Globus pallidus (tissue), 1 donor: Measurements from ENCODE around the gene CLEC19A.

Experiments used
- DNase-seq: peaks from one replicate; pipeline ENCODE4 v3.0.0-alpha.2; 2015; ENCODE audit warnings: low spot score

CLEC19A gene

DNA sequence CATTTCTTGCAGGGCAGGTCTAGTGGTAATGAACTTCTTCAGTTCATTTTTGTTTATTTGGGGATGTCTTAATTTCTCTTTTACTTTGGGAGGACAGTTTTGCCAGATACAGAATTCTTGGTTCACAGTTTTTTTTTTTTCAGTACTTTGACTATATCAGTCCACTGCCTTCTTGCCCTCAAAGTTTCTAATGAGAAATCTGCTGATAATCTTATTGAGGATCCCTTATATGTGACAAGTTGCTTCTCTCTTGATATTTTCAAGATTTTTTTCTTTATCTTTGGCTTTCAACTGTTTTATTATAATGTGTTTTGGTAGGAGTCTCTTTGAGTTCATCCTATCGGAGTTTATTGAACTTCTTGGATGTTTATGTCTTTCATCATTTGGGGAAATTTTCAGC is 42.8 kb downstream of the CLEC19A start:
- DNase-seq, result no peak

DNA sequence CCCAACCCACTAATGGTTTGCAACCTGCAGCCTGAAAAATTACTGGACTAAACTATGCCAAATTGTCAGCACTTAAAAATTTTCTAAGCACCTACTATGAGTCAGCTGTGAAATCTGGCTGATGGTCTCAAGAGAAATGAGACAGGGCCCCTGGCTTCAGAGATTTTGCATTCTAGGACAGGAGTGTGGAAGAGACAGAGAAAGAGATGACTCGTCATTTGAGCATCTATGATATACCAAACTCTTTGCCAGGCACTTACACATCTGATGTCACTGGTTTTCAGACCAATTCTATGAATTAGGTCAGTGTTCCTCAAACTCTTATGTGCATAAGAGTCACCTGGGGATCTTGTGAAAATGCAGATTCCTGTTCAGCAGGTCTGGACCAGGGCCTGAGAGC is 44.4 kb downstream of the CLEC19A start:
- DNase-seq, result no peak

DNA sequence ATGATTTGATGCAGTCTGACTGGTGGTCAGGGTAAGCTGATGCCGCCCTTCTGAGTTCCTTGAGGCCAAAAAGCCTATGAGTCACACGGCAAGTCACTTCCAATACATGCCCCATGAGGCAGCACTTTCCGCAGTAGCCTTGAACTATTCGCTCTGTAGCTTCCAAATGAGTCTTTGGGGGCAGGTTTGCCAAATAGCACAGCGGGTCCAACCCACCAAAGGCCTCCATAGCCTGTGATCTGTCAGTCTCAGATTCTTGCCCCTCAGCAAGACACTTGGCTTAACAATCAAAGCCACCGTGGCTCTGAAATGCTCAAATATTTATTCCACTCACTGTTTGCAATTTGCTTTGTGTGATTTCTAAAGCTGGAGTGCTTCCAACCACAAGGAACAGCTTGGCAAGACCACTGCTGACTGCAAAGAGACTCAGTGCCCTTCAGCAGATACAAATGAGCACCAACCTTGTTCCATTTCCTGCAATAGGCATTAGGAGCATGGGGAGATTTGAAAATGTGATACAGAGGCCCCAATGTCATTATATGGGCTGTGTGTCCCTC is 45.4 kb downstream of the CLEC19A start:
- peak; percentile 37 for DNase-seq

DNA sequence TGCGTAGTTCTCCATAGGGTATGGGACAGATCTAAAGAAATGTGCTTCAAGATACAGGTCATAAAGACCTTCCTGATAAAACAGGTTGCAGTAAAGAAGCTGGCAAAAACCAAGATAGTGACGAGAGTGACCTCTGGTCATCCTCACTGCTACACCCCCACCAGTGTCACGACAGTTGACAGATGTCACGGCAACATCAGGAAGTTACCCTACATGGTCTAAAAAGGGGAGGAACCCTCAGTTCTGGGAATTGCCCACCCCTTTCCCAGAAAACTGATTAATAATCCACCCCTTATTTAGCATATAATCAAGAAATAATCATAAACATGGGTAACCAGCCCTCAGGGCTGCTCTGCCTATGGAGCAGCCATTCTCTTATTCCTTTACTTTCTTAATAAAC is 46.3 kb downstream of the CLEC19A start:
- DNase-seq, result no peak

DNA sequence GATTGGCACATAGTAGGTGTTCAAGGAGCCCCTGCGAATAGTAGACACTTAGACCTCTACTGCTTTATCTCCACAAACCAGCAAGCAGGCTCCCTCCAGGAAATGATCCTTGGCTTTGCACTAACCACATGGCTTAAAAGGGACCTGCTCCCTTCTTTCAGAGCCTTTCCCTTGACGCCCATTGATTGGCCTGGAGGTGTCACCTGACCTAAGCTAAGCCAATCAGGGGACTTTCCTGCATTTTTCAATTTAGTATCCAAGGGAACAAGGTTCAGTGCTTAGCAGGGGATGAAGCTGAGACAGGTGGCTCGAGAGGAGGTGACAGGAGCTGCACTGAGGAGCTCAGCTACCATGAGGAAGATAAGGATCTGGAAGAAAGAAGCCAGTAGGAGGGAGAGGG is 52.8 kb downstream of the CLEC19A start:
- DNase-seq, result no peak

DNA sequence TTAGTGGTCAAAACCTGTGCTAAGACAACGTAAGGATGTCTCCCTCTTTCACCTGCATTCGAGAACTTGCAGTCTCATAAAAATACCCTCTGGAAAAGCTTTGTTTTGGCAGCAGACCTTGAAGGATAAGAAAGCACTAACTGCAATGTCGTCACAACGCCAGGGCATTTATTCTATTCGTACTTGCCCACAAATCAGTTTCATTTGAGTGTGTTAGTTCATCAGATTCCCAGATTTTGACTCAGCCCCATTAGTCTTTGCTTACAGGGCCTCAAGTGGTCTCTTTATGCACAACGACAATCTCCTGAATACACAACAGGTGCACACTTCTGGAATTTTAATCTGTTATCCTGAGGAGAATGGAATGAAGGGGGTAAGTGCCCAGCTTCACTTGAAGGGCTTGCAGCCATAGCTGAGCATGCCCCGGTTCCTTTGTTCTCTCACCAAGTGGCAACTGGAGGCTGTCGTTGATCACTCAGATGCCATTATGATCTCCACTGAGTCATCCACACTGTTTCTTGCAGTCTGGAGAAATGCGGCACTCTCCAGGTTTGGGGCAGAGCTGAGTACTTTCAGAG is 58.8 kb downstream of the CLEC19A start:
- no peak for DNase-seq

DNA sequence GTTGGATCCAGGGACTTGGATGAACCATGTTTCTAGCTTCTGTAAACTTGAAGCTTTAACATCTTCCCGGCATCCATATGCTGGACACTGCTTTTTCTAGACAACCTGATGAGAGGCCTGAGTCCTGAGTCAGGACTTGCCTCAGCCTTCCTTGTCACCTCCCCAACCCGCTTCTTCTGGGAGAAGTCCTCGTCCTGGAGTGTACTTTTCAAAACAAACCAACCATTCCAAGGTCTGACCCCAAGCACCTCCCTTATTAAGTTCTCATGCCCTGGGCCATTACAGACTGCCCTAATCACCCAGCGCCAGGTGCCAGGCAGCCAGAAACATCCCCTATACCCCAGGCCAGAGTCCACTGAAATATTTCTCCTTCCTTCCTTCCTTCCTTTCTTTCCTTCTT is 59.4 kb downstream of the CLEC19A start:
- no peak for DNase-seq

DNA sequence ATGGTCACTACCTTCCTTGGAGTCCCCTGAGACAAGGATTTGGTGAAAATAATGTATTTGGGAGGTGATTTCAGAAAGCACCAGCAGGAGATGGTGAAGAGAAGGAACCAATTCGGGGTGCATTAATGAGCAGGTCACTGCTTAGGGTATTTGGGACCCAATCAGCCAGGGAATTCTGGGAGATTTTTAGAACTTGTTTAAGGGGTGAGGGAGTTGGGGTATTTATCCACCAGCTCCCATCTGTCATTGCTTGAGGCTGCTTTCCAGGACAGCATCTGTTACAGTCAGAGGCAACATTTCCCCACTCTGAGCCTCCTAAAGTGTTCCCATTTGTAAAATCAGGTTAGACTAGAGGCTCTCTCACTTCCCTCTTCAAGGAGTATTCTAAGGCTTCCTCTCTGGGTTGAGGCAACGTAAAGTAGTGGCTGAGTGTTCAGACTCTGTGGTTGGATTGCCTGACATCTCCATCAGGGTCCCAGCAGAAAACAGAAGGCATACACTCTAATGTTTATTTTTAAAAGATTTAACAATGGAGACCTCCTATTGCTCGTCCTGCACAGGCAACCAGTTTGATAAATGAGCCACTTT is 60.9 kb downstream of the CLEC19A start:
- no peak for DNase-seq

DNA sequence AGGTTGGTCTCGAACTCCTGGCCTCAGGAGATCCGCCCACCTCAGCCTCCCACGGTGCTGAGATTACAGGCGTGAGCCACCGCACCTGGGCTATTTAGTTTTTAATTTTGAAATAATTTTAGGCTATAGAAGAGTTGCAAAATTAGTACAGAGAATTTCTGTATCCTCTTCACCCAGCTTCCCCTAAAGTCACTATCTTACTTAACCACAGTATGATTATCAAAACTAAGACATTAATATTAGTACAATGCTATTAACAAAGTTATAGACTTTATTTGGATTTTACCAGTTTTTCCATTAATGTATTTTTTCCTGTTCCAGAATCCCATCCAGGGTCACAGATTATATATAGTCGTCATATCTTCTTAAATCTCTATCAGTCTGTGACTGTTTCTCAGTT is 62.6 kb downstream of the CLEC19A start:
- no peak for DNase-seq

DNA sequence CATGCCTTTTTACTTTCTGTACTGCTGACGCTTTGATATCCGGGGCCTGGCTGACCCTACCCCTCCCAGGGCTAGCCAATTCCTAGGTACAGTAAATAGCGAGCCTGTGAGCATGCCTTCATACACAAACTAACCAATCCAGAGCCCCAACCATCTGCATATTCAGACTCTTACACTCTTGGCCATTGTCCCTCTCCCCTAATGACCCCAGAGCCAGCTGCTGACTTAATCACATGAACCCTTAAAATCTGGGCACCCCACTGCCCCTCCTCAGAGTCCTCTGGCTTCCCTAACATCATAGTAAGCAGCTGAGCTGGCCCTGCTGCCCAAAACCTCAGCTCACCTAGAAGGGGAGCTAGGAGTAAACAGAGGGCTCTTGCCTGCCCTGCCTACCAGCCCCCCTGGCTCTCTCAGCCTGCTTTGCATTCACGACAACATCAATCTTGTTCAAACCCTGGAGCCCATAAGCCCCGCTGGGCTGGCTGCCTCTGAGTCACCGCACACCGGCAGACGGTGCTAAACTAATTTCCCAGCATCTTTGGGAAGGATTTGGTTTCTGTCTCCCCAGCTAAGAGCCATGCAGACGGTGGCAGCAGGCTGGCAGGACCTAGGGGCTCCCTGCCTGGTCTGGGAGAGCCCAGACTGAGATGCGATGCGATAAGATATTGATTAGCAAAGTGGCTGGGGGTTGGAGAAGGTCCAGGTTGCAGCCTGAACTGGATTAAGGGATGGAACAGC is 63.2 kb downstream of the CLEC19A start:
- no peak for DNase-seq

DNA sequence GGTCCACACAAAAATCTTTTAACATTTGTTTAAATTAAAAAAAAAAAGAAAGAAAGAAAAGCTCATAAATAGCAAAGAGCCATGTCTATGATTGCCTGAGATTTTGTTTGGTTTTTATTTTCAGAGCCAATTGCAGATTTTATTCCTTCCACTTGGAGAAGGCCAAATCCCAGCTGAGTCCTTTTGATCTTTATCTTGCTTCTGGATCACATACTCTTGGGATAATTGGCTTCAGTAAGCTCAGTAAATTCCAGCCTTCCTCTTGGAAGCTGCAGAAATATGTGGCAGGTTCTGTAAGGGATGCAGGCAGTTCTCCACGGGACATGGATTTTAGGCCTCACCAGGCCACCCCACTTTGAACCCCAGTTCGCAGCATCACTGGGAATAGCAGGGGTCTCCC is 68.8 kb downstream of the CLEC19A start:
- no peak for DNase-seq

DNA sequence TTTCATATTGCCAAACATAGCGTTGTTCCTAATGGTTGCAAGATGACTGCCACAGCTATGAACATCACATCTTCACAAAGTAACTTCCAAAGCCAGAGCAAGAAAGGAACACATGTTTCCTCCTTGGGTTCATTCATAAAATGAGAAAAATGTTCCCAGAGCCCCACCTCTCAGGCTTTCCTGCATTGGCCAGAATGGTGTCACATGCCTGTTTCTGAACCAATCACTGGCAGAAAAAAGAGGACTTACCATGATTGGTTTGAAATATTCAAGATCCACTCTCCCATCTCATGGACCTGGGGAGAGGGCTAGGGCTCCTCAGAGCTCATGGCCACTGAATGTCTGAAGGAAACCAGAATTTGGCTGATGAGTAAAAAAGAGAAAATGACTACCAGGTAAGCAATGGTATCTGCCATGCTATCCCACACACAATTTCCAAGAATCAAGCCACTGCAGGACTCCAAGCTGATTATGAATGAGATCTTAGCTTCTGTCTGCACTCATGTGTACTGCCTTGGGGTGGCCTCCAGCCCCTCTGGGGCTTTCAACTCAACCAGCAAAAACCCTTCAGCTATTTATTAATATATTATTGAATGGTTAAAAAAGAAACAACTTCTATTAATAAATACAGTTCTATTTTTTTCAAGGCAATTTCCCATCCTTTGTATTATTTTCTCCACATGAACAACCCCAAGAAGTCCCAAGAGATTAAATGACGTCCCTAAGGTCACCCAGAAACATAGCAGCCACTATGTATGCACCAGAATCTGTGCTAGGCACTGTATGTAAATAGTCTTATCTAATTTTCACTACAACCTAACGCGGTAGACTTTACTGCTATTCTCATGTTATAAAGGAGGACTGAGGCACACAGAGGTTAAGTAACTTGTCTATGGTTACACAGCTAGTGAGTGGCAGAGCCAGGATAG is 70.8 kb downstream of the CLEC19A start:
- DNase-seq, result no peak

DNA sequence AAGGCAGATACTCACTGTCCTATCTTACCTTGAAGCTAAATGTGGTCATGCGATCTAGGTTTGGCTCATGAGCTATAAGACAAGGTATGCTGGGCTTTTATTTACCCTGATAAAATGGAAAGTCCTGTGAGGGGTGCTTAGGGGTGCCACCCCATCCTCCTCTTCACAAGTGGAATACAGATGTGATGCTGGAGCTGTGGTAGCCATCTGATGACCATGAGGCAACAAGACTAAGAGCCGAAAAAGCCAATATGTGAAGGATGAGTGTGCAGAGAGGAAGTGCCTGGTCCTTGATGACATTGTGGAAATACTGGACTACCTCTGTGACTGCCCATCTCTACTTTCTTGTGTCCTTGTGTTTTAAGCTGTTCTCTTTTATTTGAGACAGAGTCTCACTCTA is 74.0 kb downstream of the CLEC19A start:
- no peak for DNase-seq
